ENCODE measurements around the gene PRKCE. TPM values are rescaled to one million over a fixed set of nuclear protein-coding genes. Genes with fewer than 3 reads are reported as not detected.

The PRKCE gene
- total and polyA plus RNA-seq, 2 of the 8 experiments (the other 6 are each of a cell fraction or from before 2014, with no cell fraction given) = 0.54 to 2.1 TPM

DNA sequence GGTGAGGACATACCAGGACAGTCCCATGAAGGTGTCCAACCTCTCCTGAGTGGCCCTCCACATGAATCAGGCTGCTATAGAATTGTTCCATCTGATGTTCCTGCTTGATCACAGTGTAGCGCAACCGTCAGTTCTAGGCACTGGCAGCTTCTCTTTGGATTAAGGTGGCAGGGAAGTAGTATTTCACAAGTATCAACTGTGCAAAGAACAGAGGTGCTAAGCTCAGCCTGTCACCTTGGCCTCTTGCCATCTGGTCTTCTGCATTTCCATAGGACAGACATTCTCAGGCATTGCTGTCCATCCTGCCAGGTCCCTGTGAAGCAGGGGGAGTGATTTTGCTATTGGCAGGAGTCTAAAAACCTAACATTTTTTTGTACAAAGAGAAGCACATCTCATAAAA, 463.5 kb downstream of the PRKCE start (continued):
- TF ChIP-seq, protein P1, sequence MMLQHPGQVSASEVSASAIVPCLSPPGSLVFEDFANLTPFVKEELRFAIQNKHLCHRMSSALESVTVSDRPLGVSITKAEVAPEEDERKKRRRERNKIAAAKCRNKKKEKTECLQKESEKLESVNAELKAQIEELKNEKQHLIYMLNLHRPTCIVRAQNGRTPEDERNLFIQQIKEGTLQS (IDR thresholded peaks at IDR 0.05; ENCODE audit: insufficient read depth, low read depth, low read length) = no peak
- TF ChIP-seq TAF7 (optimal IDR thresholded peaks at IDR 0.05; ENCODE audit: borderline replicate concordance, low read depth, low read length) (no peak), EZH2 (IDR thresholded peaks at IDR 0.05; ENCODE audit: low read depth, low read length, severe bottlenecking) (no peak), SP2 (IDR thresholded peaks at IDR 0.05; ENCODE audit: low read length) (no peak), GABPA (IDR thresholded peaks at IDR 0.05; ENCODE audit: borderline replicate concordance, insufficient read depth, low read length) (no peak)
